Thymus (tissue), 11 donors: Measurements from ENCODE around the gene FBXO7. TPM values are rescaled to one million over a fixed set of nuclear protein-coding genes. Genes with fewer than 3 reads are reported as not detected.
"Not testable (repeated sequence)": the region's sequence is repeated elsewhere in the genome, so short reads cannot be mapped to it uniquely, and the experiment has no call there.

Experiments
- DNase-seq, 9 donors: peaks; one replicate each; pipeline ENCODE4 v3.0.0-alpha.2; 2013; ENCODE audit warnings: low spot score in 9 of 9, low read depth in 6 of 9, missing footprints in 1 of 9
- H3K27ac ChIP-seq, 2 donors: one replicate each; pipeline ENCODE4 v1.5.1; 2013; ENCODE audit warnings: control low read depth in 1 of 2, low read depth in 1 of 2, low read length in 1 of 2, mild to moderate bottlenecking in 1 of 2, moderate library complexity in 1 of 2
- H3K27me3 ChIP-seq, 2 donors: one replicate each; pipeline ENCODE4 v1.5.1; 2013; ENCODE audit warnings: low read length in 1 of 2; ENCODE audit not compliant: control insufficient read depth in 2 of 2, insufficient read depth in 1 of 2
- H3K36me3 ChIP-seq, 2 donors: one replicate each; pipeline ENCODE4 v1.5.1; 2013; ENCODE audit warnings: low read length in 1 of 2, mild to moderate bottlenecking in 1 of 2, moderate library complexity in 1 of 2; ENCODE audit not compliant: control insufficient read depth in 2 of 2, insufficient read depth in 2 of 2
- H3K4me1 ChIP-seq, 2 donors: one replicate each; pipeline ENCODE4 v1.5.1; 2013; ENCODE audit warnings: low read length in 2 of 2; ENCODE audit not compliant: control insufficient read depth in 2 of 2, insufficient read depth in 2 of 2
- H3K4me3 ChIP-seq, 2 donors: one replicate each; pipeline ENCODE4 v1.5.1; 2013; ENCODE audit warnings: low read length in 2 of 2, control low read depth in 1 of 2, mild to moderate bottlenecking in 1 of 2
- H3K9me3 ChIP-seq, 2 donors: one replicate each; pipeline ENCODE4 v1.5.1; 2013; ENCODE audit warnings: low read length in 1 of 2, mild to moderate bottlenecking in 1 of 2; ENCODE audit not compliant: control insufficient read depth in 2 of 2, insufficient read depth in 1 of 2
- WGBS: extraction: QIAGEN DNeasy Blood & Tissue Kit; methylation state at CpG from one replicate; pipeline ENCODE4 v1.1.7; 2013; 5-methylcytosine and 5-hydroxymethylcytosine counted together
- polyA plus RNA-seq: library from polyadenylated mRNA; stranded (reverse); fragments of 200-250 nt; gene quantifications from one replicate; pipeline ENCODE4 v1.2.3, GENCODE V29; 2013
- total RNA-seq: library from RNA; stranded (reverse); fragments of 120-200 nt; gene quantifications from one replicate; pipeline ENCODE4 v1.2.4, GENCODE V29; 2013
- donor health status: healthy.

FBXO7 gene
- total and polyA plus RNA-seq, 2 donors: 100 to 101 TPM

DNA sequence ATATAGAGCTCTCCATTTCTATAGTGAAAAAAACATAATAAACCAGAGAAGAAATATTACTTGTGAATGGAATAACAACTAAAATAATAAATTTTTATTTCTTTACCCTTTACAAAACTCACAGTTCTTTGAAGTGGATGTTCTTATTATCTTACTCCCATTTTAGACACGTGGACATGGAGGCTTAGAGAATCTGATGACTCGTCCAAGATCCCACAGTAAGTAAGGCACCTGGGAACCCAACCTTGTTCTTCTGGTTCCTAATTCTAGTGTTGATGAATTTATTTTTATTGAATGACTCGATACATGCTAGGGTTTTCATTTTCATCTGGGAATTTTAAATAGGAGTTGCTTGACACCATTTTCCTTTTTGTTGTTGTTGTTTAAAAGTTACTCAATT, 12.2 kb upstream of the FBXO7 start:
- H3K27me3 ChIP-seq: peaks cover 0 to 4% of the 10 kb centered on the region in 2 donors
- H3K4me1 ChIP-seq: no peaks in the 10 kb centered on the region
- H3K4me3 ChIP-seq: no peak overlapping the region
- no peaks in the 10 kb centered on the region for H3K9me3 ChIP-seq
- H3K36me3 ChIP-seq: no peaks in the 10 kb centered on the region
- no peak overlapping the region for H3K27ac ChIP-seq
- WGBS: 83% methylated on average over 3 of the region's 3 CpGs
- no peak for DNase-seq

- WGBS: 94% methylated on average over 3 of the region's 3 CpGs
- no peaks in the 10 kb centered on the region for H3K36me3 ChIP-seq
- H3K9me3 ChIP-seq: no peaks in the 10 kb centered on the region
- H3K27ac ChIP-seq: no peak overlapping the region
- DNase-seq: no peak
- no peak overlapping the region for H3K4me3 ChIP-seq
- H3K4me1 ChIP-seq: no peaks in the 10 kb centered on the region
- H3K27me3 ChIP-seq: peaks cover 0 to 12% of the 10 kb centered on the region in 2 donors
Observed at GRCh38 chr22:32465661-32466060, 8.9 kb upstream of the FBXO7 start.

DNA sequence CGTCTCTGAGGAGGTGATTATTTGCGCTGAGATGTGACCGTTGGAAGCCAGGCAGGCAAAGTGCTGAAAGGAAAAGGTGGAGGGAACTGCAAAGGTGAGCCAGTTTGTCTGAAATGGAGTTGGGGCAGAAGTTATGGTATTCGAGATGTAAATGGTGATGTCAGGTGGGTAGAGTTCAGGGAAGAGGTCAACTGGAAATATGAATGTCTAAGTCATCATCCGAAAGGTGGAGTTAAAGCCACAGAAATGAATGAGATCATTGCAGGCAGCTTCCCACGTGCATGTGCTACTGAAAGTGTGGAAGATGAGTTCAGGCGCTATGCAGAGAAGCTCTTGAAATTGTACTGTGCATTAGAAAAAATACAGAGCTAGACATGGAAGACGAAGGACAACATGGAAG, 8.1 kb upstream of the FBXO7 start:
- Histone ChIP-seq H3K36me3 (no peaks in the 10 kb centered on the region), H3K4me1 (no peaks in the 10 kb centered on the region), H3K4me3 (no peak overlapping the region), H3K27ac (no peak overlapping the region), H3K9me3 (no peaks in the 10 kb centered on the region), H3K27me3 (peaks cover 0 to 14% of the 10 kb centered on the region in 2 donors)
- no peak for DNase-seq
- WGBS: 88% methylated on average over 8 of the region's 8 CpGs

DNA sequence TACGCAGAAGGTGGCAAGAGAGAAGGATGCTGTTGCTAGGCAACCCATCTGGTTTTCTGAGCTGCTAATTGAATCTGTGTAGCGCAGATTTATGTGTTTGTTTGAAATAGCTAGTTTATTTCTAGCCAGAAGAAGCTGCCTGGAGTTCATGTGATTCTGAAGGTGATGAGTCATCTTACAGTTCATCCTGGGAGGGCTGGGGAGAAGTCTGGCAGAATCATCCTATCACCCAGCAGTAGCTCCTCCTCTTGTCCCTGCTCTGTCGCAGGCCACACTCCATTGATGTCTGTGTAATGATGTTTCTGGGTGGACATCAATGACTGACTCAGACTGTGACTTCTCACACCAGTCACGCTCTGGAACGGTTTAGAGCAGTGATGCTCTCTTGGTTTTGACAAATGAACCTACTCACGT, 4.8 kb upstream of the FBXO7 start:
- Histone ChIP-seq H3K27me3 (peaks cover 0 to 13% of the 10 kb centered on the region in 2 donors), H3K27ac (no peak overlapping the region), H3K4me3 (no peak overlapping the region), H3K9me3 (no peaks in the 10 kb centered on the region), H3K36me3 (no peaks in the 10 kb centered on the region), H3K4me1 (peaks cover 7 to 8% of the 10 kb centered on the region in 2 donors)
- DNase-seq: no peak
- WGBS: 87% methylated on average over 6 of the region's 6 CpGs

DNA sequence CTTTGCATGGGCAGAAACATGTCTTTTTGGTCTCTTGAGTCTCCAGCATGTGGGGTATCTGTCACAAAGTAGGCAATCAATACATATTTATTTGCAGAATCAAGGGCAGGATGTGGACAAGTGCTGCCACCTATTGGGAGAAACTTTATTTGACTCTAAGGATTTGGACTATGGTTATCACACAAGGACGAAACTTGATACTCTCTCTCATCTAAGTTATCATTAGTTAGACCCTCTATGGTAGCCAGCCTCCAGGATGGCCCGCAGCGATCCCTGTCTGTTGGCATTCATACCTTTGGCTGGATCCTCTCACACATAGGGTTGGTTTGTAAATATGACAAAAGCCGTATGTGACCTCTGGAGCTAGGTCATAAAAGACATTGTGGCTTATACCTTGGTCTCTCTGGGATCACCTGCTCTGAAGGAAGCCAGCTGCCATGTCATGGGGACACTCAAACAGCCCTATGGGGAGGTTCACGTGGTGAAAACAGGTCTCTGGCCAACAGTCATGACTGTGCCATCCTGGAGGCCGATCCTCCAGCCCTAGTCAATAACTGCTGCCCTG, 1.1 kb upstream of the FBXO7 start:
- 57% methylated on average over 6 of the region's 6 CpGs for WGBS
- peaks cover 0 to 8% of the 10 kb centered on the region in 2 donors for H3K27me3 ChIP-seq
- H3K4me1 ChIP-seq: peaks cover 9 to 14% of the 10 kb centered on the region in 2 donors
- H3K9me3 ChIP-seq: no peaks in the 10 kb centered on the region
- peak overlapping the region in 1 of 2 donors; percentile 93 for H3K4me3 ChIP-seq
- H3K36me3 ChIP-seq: no peaks in the 10 kb centered on the region
- no peak overlapping the region for H3K27ac ChIP-seq
- peak in 7 of 9 donors; percentile 9 to 81 (median 48) for DNase-seq

DNA sequence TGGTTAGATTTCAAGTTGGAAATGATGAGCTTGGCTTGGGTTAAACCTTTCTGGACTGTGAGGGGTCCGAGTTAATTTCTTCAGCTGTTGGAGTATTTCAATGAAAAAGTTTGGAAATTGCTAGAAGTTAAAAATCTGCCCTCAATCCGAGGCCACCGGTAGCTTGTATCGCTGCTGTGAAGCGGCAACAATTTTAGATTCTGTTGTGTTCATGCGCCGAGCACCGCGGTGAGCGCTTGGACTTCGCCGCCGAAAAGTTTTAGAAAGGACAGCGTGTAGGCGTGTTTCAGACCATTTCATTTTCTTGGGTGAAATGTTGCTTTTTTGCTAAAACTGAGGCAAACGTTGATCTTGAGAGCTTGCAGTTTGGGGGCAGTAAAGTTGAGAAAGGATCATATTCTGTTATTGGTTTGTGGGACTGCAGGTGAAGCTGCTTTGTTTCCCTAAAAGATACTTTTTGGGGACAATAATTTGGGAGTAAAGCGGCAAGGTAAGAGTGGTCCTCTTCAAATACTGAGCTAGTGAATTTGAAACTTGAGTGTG, 928 bp downstream of the FBXO7 start:
- Histone ChIP-seq H3K27me3 (peaks cover 0 to 5% of the 10 kb centered on the region in 2 donors), H3K27ac (peak overlapping the region; percentile 88 to 99), H3K36me3 (peaks cover 3% of the 10 kb centered on the region in 2 donors), H3K9me3 (no peaks in the 10 kb centered on the region), H3K4me3 (peak overlapping the region; percentile 58 to 93), H3K4me1 (peaks cover 9 to 14% of the 10 kb centered on the region in 2 donors)
- WGBS: under 1% methylated on average over 17 of the region's 17 CpGs
- peak in 7 of 9 donors; percentile 7 to 77 (median 49) for DNase-seq

- Histone ChIP-seq H3K27ac (peak overlapping the region in 1 of 2 donors; percentile 88), H3K4me3 (peak overlapping the region; percentile 58 to 93), H3K9me3 (no peaks in the 10 kb centered on the region)
Observed at GRCh38 chr22:32476281-32477195, 1.9 kb downstream of the FBXO7 start.

DNA sequence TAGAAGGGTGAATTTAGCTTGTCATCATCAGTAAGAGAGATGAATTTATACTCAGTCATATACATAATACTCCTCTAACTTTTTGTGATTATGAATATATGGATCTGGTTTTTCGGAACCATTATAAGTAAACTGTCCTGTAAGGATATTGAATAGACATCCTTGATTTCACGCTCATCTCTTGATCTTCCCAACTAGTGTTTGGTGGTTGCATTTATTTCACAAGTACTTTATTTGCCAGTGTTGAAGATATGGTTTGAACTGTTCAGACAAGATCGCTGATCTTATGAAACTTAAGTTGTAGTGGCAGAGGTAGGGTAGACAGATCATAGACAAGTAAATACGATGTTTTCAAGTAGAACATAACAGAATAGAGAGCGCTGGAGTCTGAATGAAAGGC, 3.0 kb downstream of the FBXO7 start:
- H3K36me3 ChIP-seq: peaks cover 3 to 10% of the 10 kb centered on the region in 2 donors
- H3K27me3 ChIP-seq: no peaks in the 10 kb centered on the region
- H3K27ac ChIP-seq: no peak overlapping the region
- WGBS: 96% methylated on average over 5 of the region's 5 CpGs
- no peaks in the 10 kb centered on the region for H3K9me3 ChIP-seq
- H3K4me3 ChIP-seq: no peak overlapping the region
- no peak for DNase-seq
- H3K4me1 ChIP-seq: peaks cover 9 to 14% of the 10 kb centered on the region in 2 donors

More at GRCh38 chr22:32476281-32477195, 1.9 kb downstream of the FBXO7 start:
- H3K27me3 ChIP-seq: peaks cover 0 to 3% of the 10 kb centered on the region in 2 donors
- peaks cover 3 to 5% of the 10 kb centered on the region in 2 donors for H3K36me3 ChIP-seq
- peaks cover 9 to 14% of the 10 kb centered on the region in 2 donors for H3K4me1 ChIP-seq
- peak in 2 of 9 donors; percentile 18 to 49 for DNase-seq
- WGBS: 23% methylated on average over 8 of the region's 8 CpGs

DNA sequence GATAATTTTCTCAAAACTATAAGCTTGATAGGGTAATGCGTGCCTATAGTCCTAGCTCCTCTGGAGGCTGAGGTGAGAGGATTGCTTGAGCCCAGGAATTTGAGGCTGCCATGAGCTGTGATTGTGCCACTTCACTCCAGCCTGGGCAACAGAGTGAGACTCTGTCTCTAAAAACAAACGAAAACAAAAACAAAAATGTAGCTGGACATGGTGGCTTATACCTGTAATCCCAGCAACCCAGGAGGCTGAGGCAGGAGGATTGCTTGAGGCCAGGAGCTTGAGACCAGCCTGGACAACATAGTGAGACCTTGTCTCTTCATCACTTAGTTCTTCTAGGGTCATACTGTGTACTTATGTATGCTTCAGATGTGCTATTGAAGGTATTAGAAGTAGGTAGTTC, 3.9 kb downstream of the FBXO7 start:
- not testable (repeated sequence) for H3K36me3 ChIP-seq, H3K4me3 ChIP-seq, DNase-seq, H3K27ac ChIP-seq, H3K27me3 ChIP-seq, H3K9me3 ChIP-seq
- WGBS: 95% methylated on average over 2 of the region's 2 CpGs
- peaks cover 7 to 12% of the 10 kb centered on the region in 2 donors for H3K4me1 ChIP-seq
